Lung (tissue), 12 donors: ENCODE results near the gene ACTN1. TPM values are rescaled to one million over a fixed set of nuclear protein-coding genes. Genes with fewer than 3 reads are reported as not detected.

ENCODE experiments used
- ATAC-seq: fragments of 200-7000 bp; cut with Tn5 transposase; one replicate; pipeline ENCODE4 v1.9.1; 2020; ENCODE audit warnings: moderate number of reproducible peaks; ENCODE audit not compliant: insufficient read depth, low FRiP score
- DNase-seq, 3 donors: peaks; one replicate each; pipeline ENCODE4 v3.0.0-alpha.2; 2013 to 2017
- H3K27ac ChIP-seq, 2 donors: one replicate each; pipeline ENCODE4 v1.5.1; 2013; ENCODE audit warnings: mild to moderate bottlenecking in 2 of 2, moderate library complexity in 2 of 2, control low read depth in 1 of 2, inconsistent platforms in 1 of 2, low read depth in 1 of 2, low read length in 1 of 2
- H3K27me3 ChIP-seq, 3 donors: one replicate each; pipeline ENCODE4 v1.5.1; 2013; ENCODE audit warnings: low read length in 2 of 3; ENCODE audit not compliant: control insufficient read depth in 3 of 3, insufficient read depth in 3 of 3
- H3K36me3 ChIP-seq, 4 donors: one replicate each; pipeline ENCODE4 v1.5.1; 2013; ENCODE audit warnings: low read length in 4 of 4, mild to moderate bottlenecking in 1 of 4, moderate library complexity in 1 of 4; ENCODE audit not compliant: control insufficient read depth in 4 of 4, insufficient read depth in 4 of 4
- H3K4me1 ChIP-seq, 5 donors: one replicate each; pipeline ENCODE4 v1.5.1; 2013; ENCODE audit warnings: low read length in 5 of 5, mild to moderate bottlenecking in 2 of 5, moderate library complexity in 1 of 5; ENCODE audit not compliant: control insufficient read depth in 5 of 5, insufficient read depth in 5 of 5
- H3K4me3 ChIP-seq: one replicate; pipeline ENCODE4 v1.5.1; 2013; ENCODE audit warnings: mild to moderate bottlenecking, control low read depth, moderate library complexity
- H3K9ac ChIP-seq, 2 donors: one replicate each; pipeline ENCODE4 v1.5.1; 2013; ENCODE audit warnings: low read length in 2 of 2, control low read depth in 1 of 2; ENCODE audit not compliant: insufficient read depth in 1 of 2
- H3K9me3 ChIP-seq, 4 donors: one replicate each; pipeline ENCODE4 v1.5.1; 2013; ENCODE audit warnings: low read length in 3 of 4, mild to moderate bottlenecking in 1 of 4, moderate library complexity in 1 of 4; ENCODE audit not compliant: control insufficient read depth in 4 of 4, insufficient read depth in 3 of 4
- CTCF ChIP-seq: IDR thresholded peaks from 2 replicates; pipeline ENCODE4 v1.5.1; 2012; ENCODE audit warnings: mild to moderate bottlenecking; ENCODE audit errors: control extremely low read depth, extremely low read depth
- WGBS, 2 donors: extraction: QIAGEN DNeasy Blood & Tissue Kit; methylation state at CpG; one replicate each; pipeline ENCODE4 v1.1.7; 2013; 5-methylcytosine and 5-hydroxymethylcytosine counted together
- polyA plus RNA-seq, 2 donors: library from polyadenylated mRNA; stranded (reverse); fragments of 200-250 nt; gene quantifications; one replicate each; pipeline ENCODE4 v1.2.1, GENCODE V29; 2013
- total RNA-seq, 2 donors: library from RNA; depleted of rRNA in 1 of 2; stranded (reverse); fragments of >200 nt in 1 of 2; gene quantifications; one replicate each; pipeline ENCODE4 v1.2.1, GENCODE V29; 2014 to 2021
- donor health status: control.
- donor health status: control.
- donor health status: Bipolar disorder and iron deficiency.
- donor health status: healthy.
- donor health status: DM: yes; HTN: yes; CAD: no.

ACTN1 gene
- total and polyA plus RNA-seq, 4 donors: 40.9 to 168 (median 117) TPM

DNA sequence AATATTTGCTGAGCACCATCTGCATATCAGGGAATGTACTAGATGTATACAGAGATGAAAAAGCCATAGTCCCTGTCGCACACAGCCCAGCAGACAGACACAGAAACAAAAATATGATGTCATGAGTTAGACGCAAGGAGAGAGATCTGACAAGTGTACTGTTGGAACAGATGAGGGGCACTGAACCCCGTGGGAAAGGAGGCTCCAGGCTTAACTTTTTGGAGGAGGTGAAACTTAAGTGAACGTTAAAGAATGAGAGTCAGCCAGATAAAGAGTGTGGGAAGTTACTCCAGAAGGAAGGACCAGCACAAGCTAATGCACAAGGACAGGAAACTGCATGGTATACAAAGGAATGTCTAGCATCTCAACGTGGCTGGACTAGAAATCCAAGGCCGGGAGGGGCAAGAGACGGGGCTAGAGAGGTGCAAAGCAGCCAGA lies 2.5 kb upstream of the ACTN1 start:
- Histone ChIP-seq H3K27ac (peak overlapping the region in 1 of 2 donors; percentile 19), H3K27me3 (no peaks in the 10 kb centered on the region), H3K4me3 (no peak overlapping the region), H3K9me3 (no peaks in the 10 kb centered on the region), H3K9ac (no peak overlapping the region), H3K4me1 (peaks cover 0 to 30% (median 8%) of the 10 kb centered on the region in 5 donors), H3K36me3 (no peaks in the 10 kb centered on the region)
- no peak for TF ChIP-seq CTCF
- DNase-seq (peak in 1 of 3 donors; percentile 24), ATAC-seq (no peak)
- 48 to 56% methylated on average over 7 of the region's 7 CpGs for WGBS, 2 donors

- peak overlapping the region in 1 of 2 donors; percentile 19 for H3K27ac ChIP-seq
- 77 to 84% methylated on average over 4 of the region's 4 CpGs for WGBS, 2 donors
- DNase-seq: peak in 1 of 3 donors; percentile 58
Observed at GRCh38 chr14:68981139-68981538, 2.0 kb upstream of the ACTN1 start.

GRCh38 chr14:68979722-68980451 lies 785 bp upstream of the ACTN1 start:
- no peak for TF ChIP-seq CTCF
- H3K9me3 ChIP-seq: no peaks in the 10 kb centered on the region

More at GRCh38 chr14:68981139-68981538, 2.0 kb upstream of the ACTN1 start:
- TF ChIP-seq CTCF: no peak
- H3K36me3 ChIP-seq: no peaks in the 10 kb centered on the region
- no peak for ATAC-seq
- H3K27me3 ChIP-seq: no peaks in the 10 kb centered on the region
- H3K9ac ChIP-seq: no peak overlapping the region
- H3K9me3 ChIP-seq: no peaks in the 10 kb centered on the region
- peaks cover 0 to 35% (median 12%) of the 10 kb centered on the region in 5 donors for H3K4me1 ChIP-seq
- no peak overlapping the region for H3K4me3 ChIP-seq

More at GRCh38 chr14:68979722-68980451, 785 bp upstream of the ACTN1 start:
- no peak overlapping the region for H3K9ac ChIP-seq
- H3K27ac ChIP-seq: peak overlapping the region; percentile 82 to 87
- no peak for DNase-seq
- H3K36me3 ChIP-seq: no peaks in the 10 kb centered on the region
- peak; percentile 2 for ATAC-seq
- H3K4me1 ChIP-seq: peaks cover 0 to 47% (median 17%) of the 10 kb centered on the region in 5 donors
- whole genome bisulfite sequencing, 2 donors: 11 to 15% methylated on average over 40 to 44 of the region's 44 CpGs
- peak overlapping the region; percentile 82 for H3K4me3 ChIP-seq
- H3K27me3 ChIP-seq: no peaks in the 10 kb centered on the region
